Neural crest cell (in vitro differentiated cells): ENCODE data around the gene TFEB. TPM values are rescaled to one million over a fixed set of nuclear protein-coding genes. Genes with fewer than 3 reads are reported as not detected.

ENCODE experiments used
- DNase-seq: peaks from one replicate; pipeline ENCODE4 v3.0.0; 2021; ENCODE audit warnings: low read depth, mixed read lengths, low spot score
- H3K27ac Mint-ChIP-seq: one replicate; pipeline ENCODE4 v1.8.0; 2021; ENCODE audit warnings: mild to moderate bottlenecking, mixed read lengths; ENCODE audit not compliant: unreplicated experiment
- H3K27me3 Mint-ChIP-seq: 2 replicates; pipeline ENCODE4 v1.8.0; 2021; ENCODE audit warnings: low read depth, mild to moderate bottlenecking, mixed read lengths
- H3K36me3 Mint-ChIP-seq: 2 replicates; pipeline ENCODE4 v1.8.0; 2021; ENCODE audit warnings: low read depth, mild to moderate bottlenecking, mixed read lengths
- H3K4me1 Mint-ChIP-seq: 2 replicates; pipeline ENCODE4 v1.8.0; 2021; ENCODE audit warnings: mixed read lengths
- H3K4me3 Mint-ChIP-seq: one replicate; pipeline ENCODE4 v1.8.0; 2021; ENCODE audit warnings: mild to moderate bottlenecking, mixed read lengths
- H3K9me3 Mint-ChIP-seq: 2 replicates; pipeline ENCODE4 v1.8.0; 2021; ENCODE audit warnings: mixed read lengths
- CTCF ChIP-seq: fragments of 200-600 bp; sonication (generic); conservative IDR thresholded peaks from 2 replicates; pipeline ENCODE4 v1.5.0; 2021; ENCODE audit warnings: antibody characterized with exemption, mild to moderate bottlenecking
- total RNA-seq: library from RNA; stranded (reverse); gene quantifications from 2 replicates; pipeline ENCODE4 v1.2.1, GENCODE V29; 2021

TFEB gene
- total RNA-seq, 1 donor from 2014 or later, result 1.3 TPM

DNA sequence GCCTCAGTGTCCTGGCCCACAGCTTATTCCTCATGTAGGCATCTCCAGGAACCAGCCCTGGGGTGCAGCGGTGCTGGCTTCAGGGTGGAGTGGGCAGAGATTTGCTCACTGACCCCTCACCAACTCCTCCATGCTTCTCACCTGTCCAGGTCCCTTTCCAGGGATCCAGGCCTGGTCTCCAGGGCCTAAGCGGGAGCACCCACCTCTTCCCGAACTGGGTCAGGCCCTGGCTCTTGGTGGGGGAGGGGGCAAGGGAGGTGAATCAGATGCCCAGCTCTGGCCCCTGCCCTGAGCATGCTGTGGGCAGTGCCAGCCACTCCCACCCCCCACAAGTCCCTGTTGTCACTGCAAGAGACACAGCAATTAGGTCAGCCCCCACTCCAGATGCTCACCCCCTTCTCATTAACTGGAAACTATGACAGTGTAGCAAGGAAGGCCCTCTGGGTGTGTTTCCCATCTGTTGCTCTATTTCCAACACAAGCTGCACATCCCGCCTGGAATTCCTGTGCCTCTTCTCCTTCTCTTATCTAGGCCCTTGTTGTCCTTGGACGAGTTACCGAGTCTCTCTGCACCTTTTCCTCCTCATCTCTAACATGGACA lies 60.1 kb downstream of the TFEB start:
- no peaks in the 10 kb centered on the region for H3K9me3 Mint-ChIP-seq
- no peak for DNase-seq
- H3K4me1 Mint-ChIP-seq, result peaks cover 23% of the 10 kb centered on the region
- no peaks in the 10 kb centered on the region for H3K36me3 Mint-ChIP-seq
- H3K4me3 Mint-ChIP-seq, result no peak overlapping the region
- TF ChIP-seq CTCF, result no peak
- H3K27ac Mint-ChIP-seq, result peak overlapping the region; percentile 20
- peaks cover 5% of the 10 kb centered on the region for H3K27me3 Mint-ChIP-seq

DNA sequence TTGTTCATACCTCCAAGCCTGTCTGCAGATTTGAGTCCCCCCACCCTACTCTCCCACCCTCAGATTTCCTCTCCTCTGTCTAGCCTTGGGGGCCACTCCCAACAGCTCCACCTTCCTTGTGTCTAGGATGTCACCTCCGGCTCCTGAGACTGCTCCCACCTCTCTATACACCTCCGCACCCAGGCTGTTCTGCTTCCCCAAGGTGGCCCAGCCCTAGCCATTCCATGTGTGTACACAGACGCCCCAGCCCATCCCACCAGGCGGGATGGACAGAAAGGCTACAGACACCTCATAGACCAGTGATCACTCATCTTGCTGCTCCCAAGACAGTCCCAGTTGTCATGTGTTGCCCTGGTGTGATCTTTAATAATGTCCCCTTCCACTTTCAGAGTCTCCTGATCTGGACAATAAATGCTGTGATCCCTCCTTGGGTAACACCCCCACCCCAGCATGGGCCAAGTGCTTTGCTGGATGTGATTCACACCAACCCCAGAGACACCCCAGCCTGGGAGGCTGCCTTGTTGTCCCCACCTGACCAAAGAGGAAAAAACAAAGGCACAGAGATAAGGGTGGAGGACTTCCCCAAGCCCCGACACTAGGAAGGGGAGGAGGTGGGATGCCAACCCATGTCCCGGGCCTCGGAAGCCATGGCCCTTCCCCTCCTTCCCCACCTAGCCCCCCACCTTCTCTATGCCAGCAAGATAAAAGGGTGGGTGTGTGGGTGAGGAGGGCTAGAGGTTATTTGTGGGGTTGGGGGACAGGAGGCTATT lies 61.0 kb downstream of the TFEB start:
- TF ChIP-seq CTCF, result no peak
- Mint-ChIP-seq H3K36me3 (no peaks in the 10 kb centered on the region), H3K9me3 (peaks cover 4% of the 10 kb centered on the region), H3K27ac (peak overlapping the region; percentile 78), H3K4me3 (no peak overlapping the region), H3K4me1 (peaks cover 20% of the 10 kb centered on the region), H3K27me3 (peaks cover 11% of the 10 kb centered on the region)
- no peak for DNase-seq

GRCh38 chr6:41673704-41674000 lies 61.8 kb downstream of the TFEB start:
- Mint-ChIP-seq H3K4me1 (peaks cover 18% of the 10 kb centered on the region), H3K4me3 (no peak overlapping the region), H3K9me3 (peaks cover 4% of the 10 kb centered on the region), H3K27ac (no peak overlapping the region), H3K27me3 (peaks cover 18% of the 10 kb centered on the region), H3K36me3 (no peaks in the 10 kb centered on the region)
- TF ChIP-seq CTCF, result no peak
- no peak for DNase-seq

GRCh38 chr6:41672816-41673703 lies 62.3 kb downstream of the TFEB start:
- Mint-ChIP-seq H3K27me3 (peaks cover 20% of the 10 kb centered on the region), H3K4me1 (peaks cover 16% of the 10 kb centered on the region), H3K36me3 (no peaks in the 10 kb centered on the region), H3K27ac (peak overlapping the region; percentile 16), H3K9me3 (peaks cover 4% of the 10 kb centered on the region), H3K4me3 (no peak overlapping the region)
- TF ChIP-seq CTCF, result no peak
- DNase-seq, result no peak

DNA sequence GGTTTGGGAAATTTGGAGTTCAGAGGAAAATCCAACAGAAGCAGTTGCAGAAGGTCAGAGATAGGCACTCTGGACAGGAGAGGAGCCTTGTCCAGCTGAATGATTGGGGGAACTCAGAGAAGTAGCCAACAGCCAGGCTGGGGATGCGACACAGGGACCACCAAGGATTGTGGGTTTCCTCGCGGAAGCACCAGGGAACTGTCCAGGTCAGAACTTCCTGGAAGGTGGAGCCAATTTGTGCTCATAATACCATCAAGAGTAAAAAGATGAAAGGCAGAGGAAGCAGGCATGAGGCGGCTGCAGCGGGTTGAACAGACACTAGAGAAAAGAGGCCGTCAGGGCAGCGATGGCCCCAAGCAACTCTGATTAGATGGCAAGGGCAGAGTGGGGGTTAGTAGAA lies 63.4 kb downstream of the TFEB start:
- no peak for DNase-seq
- Mint-ChIP-seq H3K27me3 (peaks cover 20% of the 10 kb centered on the region), H3K4me3 (no peak overlapping the region), H3K9me3 (peaks cover 6% of the 10 kb centered on the region), H3K4me1 (peaks cover 10% of the 10 kb centered on the region), H3K27ac (no peak overlapping the region), H3K36me3 (no peaks in the 10 kb centered on the region)
- TF ChIP-seq CTCF, result no peak
